Measurements from ENCODE around the gene SMIM13.

- TF ChIP-seq CTCF (IDR thresholded peaks at IDR 0.05; ENCODE audit: insufficient read depth, low read depth, low read length) = no peak
- no peak for TF ChIP-seq EZH2 (IDR thresholded peaks at IDR 0.05; ENCODE audit: insufficient read depth, low read length)
These were observed 46.4 kb downstream of the SMIM13 start for GRCh38 chr6:11140056-11140455.
